ENCODE data around the gene SMIM13.

SMIM13 gene

DNA sequence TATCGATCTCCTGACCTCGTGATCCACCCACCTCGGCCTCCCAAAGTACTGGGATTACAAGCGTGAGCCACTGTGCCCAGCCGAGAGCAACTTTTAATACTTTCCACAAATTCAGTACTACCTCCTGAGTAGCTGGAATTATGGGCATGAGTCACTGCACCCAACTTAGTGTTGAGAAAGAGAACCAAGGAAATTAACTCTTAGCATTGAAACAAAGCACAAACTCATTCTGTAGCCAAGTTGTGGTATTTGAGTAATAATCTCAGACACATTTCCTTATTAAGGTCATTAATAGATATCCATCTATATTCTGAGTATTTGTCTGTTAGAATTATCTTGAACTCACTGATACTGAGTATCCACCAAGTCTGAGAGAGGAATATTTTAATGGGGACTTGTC, 35.2 kb upstream of the SMIM13 start:
- Histone ChIP-seq H3K4me2 (no peak overlapping the region), H3K4me3 (no peak overlapping the region), H3K27me3 (no peaks in the 10 kb centered on the region), H3K4me1 (no peaks in the 10 kb centered on the region), H3K9me3 (replicated peaks in 1 of 11) (peaks cover 0 to 7% (median 0%) of the 10 kb centered on the region in 11 experiments; a peak in 2 of 22 replicates), H4K20me1 (no peaks in the 10 kb centered on the region), H3K36me3 (no peaks in the 10 kb centered on the region), H3K27ac (no peak overlapping the region), H3K9ac (no peak overlapping the region)
- no peak for TF ChIP-seq Cebpa-rat (IDR thresholded peaks at IDR 0.05)

DNA sequence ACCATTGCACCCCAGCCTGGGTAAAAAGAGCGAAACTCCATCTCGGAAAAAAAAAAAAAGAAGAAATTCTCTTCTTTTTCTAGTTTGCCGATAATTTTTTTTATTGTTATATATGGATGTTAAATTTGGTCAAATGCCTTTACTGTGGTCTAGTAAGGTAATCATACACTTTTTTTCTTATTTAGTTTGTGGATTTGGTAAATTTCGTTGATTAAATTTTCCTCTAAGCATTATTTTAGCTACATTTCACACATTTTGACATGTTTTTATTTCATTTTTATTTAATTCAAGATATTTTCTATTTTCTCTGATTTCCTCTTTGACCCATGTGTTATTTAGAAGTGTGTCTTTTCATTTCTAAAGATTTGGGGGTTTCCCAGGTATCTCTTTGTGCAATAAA, 31.6 kb upstream of the SMIM13 start:
- no peak overlapping the region for H3K9ac ChIP-seq
- no peaks in the 10 kb centered on the region for H3K27me3 ChIP-seq
- no peak overlapping the region for H3K4me3 ChIP-seq
- TF ChIP-seq Cebpa-rat (IDR thresholded peaks at IDR 0.05): no peak
- no peaks in the 10 kb centered on the region for H3K36me3 ChIP-seq
- H3K27ac ChIP-seq: no peak overlapping the region
- H4K20me1 ChIP-seq: no peaks in the 10 kb centered on the region
- H3K9me3 ChIP-seq (replicated peaks in 1 of 11): peaks cover 0 to 7% (median 0%) of the 10 kb centered on the region in 11 experiments; a peak in 2 of 22 replicates
- no peak overlapping the region for H3K4me2 ChIP-seq
- H3K4me1 ChIP-seq: no peaks in the 10 kb centered on the region

DNA sequence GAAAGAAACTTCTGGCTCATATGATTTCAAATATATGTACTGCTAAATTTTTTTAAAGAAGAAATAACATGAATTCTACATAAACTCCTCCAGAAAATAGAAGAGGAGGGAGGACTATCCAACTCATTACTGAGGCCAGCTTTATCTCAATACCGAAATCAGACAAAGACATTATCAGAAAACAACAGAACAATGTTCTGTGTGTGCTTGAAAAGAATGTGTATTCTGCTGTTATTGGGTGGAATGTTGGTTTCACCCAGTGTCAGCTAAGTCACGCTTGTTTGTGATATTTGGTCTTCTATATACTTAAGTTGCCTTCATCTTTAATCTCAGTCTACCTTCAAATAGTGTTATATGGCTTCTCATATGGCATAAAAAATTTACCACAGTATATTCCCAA, 30.9 kb upstream of the SMIM13 start:
- Histone ChIP-seq H3K36me3 (no peaks in the 10 kb centered on the region), H3K4me2 (no peak overlapping the region), H4K20me1 (no peaks in the 10 kb centered on the region), H3K9me3 (replicated peaks in 1 of 11) (peaks cover 0 to 7% (median 0%) of the 10 kb centered on the region in 11 experiments; a peak in 2 of 22 replicates), H3K4me1 (no peaks in the 10 kb centered on the region), H3K9ac (no peak overlapping the region), H3K4me3 (no peak overlapping the region), H3K27ac (no peak overlapping the region), H3K27me3 (no peaks in the 10 kb centered on the region)
- TF ChIP-seq Cebpa-rat (IDR thresholded peaks at IDR 0.05): no peak

DNA sequence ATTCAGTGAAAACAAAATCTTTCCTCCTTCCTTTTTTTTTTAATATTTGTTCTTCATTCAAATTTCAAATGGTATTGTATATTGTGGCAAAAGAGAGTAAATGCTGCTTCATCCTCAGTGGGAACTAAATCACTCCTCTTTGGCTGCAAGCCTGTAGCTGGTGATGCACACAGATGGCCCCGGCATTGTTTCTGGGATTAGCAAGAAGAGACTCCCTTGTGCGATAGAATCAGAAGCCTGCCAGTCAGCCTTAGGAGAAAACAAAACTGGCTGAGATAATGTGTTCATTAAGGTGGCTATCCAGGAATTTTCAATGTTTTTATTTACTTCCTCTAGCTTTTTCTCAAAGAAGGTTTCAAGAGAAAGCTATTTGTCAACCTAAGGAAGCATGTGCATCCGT, 28.8 kb upstream of the SMIM13 start:
- Histone ChIP-seq H3K27ac (no peak overlapping the region), H3K9me3 (replicated peaks in 1 of 11) (no peaks in the 10 kb centered on the region), H3K4me1 (no peaks in the 10 kb centered on the region), H3K4me2 (no peak overlapping the region), H3K9ac (no peak overlapping the region), H3K4me3 (no peak overlapping the region), H4K20me1 (no peaks in the 10 kb centered on the region), H3K36me3 (no peaks in the 10 kb centered on the region), H3K27me3 (no peaks in the 10 kb centered on the region)
- no peak for TF ChIP-seq Cebpa-rat (IDR thresholded peaks at IDR 0.05)

DNA sequence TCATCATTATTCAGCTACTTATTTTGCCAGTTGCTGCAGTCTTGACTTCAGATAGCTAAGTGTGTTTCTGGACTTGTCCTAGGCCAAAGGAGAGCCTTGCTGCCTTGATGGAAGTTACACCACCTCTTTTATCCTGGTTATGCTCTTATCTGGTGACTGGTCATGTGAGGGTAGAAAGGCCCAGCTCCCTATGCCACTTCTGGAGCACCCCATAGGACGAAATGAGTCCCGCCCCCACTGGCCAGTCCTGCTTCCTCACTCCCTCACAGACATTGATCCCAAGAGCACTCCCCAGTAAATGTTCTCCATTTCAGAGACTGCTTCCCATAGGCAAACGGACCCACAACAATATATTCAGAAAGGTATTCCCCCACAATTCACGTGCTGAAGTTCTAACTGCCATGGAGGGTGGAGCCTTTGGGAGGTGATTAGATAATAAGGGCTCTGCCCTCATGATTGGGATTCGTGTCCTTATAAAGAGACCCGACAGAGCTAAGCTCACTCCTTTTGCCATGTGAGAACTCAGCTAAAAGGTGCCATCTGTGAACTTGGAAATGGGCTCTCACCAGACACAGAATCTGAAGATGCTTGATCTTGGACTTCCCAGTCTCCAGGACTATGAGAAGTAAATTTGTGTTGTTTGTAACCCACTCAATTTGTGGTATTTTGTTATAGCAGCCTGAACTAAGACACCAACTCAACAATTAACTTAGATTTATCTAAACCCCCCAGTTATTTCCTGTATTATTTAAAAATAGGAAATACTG, 28.0 kb upstream of the SMIM13 start:
- no peak for TF ChIP-seq Cebpa-rat (IDR thresholded peaks at IDR 0.05)

DNA sequence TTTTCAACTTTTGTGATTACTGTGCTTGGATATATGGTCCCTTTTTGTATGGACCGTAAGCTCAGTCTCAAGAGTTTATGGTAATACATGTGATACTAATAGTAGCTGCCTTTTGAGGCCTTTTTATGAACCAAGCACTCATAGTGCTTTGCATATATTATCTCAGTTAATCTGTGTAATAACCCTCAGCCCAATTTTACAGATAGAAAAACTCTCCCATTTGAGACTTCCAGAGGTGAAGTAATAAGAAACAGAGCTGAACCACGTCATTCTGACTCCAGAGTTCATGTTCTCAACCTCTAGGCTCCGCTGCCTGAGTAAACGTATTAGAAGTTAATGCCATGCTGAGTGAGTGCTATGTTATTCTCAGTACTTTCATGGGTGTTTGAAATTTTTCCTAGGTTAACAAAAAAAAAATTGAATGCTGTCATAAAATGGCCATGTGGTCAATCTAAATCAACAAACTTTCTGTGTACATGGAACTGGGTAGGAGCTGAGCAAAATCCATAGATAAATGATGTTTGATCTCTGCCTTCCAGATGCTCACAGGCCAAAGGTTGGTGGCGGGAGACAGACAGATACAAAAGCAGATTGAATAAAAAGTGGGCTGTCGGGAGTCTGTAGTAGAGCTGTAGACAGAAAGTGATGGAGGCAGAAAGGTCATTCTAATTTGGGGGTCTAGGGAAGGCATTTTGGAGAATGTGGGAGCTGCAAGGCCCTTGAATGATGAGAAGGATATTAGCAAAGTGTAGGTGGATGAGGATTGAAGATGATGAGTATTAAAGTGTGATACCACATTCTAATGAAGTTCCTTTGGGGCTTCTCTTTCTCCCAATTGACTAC, 26.9 kb upstream of the SMIM13 start:
- H3K27me3 ChIP-seq: no peaks in the 10 kb centered on the region
- H3K9me3 ChIP-seq (replicated peaks in 1 of 11): no peaks in the 10 kb centered on the region
- H3K4me3 ChIP-seq: no peak overlapping the region
- H3K4me1 ChIP-seq: peaks cover 0 to 5% (median 0%) of the 10 kb centered on the region in 10 experiments; a peak in 1 of 20 replicates
- no peaks in the 10 kb centered on the region for H3K36me3 ChIP-seq
- H3K4me2 ChIP-seq: no peak overlapping the region
- no peak overlapping the region for H3K27ac ChIP-seq
- no peaks in the 10 kb centered on the region for H4K20me1 ChIP-seq
- no peak overlapping the region for H3K9ac ChIP-seq
- no peak for TF ChIP-seq Cebpa-rat (IDR thresholded peaks at IDR 0.05)

More for the DNA sequence above, 28.0 kb upstream of the SMIM13 start:
- Histone ChIP-seq H3K9me3 (replicated peaks in 1 of 11) (no peaks in the 10 kb centered on the region), H3K27ac (no peak overlapping the region), H3K4me1 (no peaks in the 10 kb centered on the region), H3K27me3 (no peaks in the 10 kb centered on the region), H3K4me2 (no peak overlapping the region), H4K20me1 (no peaks in the 10 kb centered on the region), H3K4me3 (no peak overlapping the region), H3K9ac (no peak overlapping the region), H3K36me3 (no peaks in the 10 kb centered on the region)

DNA sequence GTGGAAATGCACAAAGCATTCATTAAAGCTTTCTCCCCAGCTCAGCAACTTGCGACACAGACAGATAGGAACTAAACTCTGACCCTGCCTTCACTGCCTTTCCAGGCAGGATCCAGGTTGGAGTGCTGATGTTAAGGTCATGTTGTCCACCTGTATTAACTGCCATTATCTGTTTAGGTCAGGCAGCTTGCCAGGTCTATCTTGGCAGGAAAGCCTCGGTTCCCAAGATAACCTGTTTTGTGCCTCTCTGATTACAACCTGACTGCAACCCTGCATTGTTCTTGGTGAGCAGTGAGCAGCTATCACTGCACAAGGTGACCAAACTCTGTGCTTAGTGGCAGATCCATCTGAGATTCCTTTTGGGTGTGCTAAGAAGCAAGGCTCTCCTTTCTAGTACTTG, 26.3 kb upstream of the SMIM13 start:
- no peak overlapping the region for H3K4me2 ChIP-seq
- no peaks in the 10 kb centered on the region for H3K36me3 ChIP-seq
- no peak overlapping the region for H3K27ac ChIP-seq
- H3K9ac ChIP-seq: no peak overlapping the region
- no peaks in the 10 kb centered on the region for H3K9me3 ChIP-seq (replicated peaks in 1 of 11)
- H3K4me1 ChIP-seq: peaks cover 0 to 5% (median 0%) of the 10 kb centered on the region in 10 experiments; a peak in 1 of 20 replicates
- no peak overlapping the region for H3K4me3 ChIP-seq
- H3K27me3 ChIP-seq: no peaks in the 10 kb centered on the region
- TF ChIP-seq Cebpa-rat (IDR thresholded peaks at IDR 0.05): no peak
- no peaks in the 10 kb centered on the region for H4K20me1 ChIP-seq

DNA sequence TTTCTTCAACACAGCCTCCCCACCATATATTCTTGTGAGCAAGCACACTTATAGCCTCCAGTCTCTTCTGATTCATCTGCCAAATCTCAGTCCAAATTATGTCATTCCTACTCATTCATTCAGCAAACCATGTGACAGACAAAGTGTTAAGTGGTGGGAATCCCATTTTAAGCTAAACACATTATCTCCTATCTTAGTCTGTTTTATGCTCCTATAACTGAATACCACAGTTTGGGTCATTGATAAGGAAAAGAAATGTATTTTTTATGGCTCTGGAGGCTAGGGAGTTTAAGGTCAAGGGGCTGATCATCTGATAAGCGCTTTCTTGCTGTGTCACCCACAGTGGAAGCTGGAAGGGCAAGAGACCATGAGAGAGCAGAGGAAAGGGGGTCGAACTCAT, 23.9 kb upstream of the SMIM13 start:
- Histone ChIP-seq H3K9ac (no peak overlapping the region), H4K20me1 (no peaks in the 10 kb centered on the region), H3K4me3 (no peak overlapping the region), H3K27me3 (no peaks in the 10 kb centered on the region), H3K36me3 (no peaks in the 10 kb centered on the region), H3K4me1 (peaks cover 0 to 5% (median 0%) of the 10 kb centered on the region in 10 experiments; a peak in 1 of 20 replicates), H3K9me3 (replicated peaks in 1 of 11) (no peaks in the 10 kb centered on the region), H3K4me2 (no peak overlapping the region), H3K27ac (no peak overlapping the region)
- TF ChIP-seq Cebpa-rat (IDR thresholded peaks at IDR 0.05): no peak

DNA sequence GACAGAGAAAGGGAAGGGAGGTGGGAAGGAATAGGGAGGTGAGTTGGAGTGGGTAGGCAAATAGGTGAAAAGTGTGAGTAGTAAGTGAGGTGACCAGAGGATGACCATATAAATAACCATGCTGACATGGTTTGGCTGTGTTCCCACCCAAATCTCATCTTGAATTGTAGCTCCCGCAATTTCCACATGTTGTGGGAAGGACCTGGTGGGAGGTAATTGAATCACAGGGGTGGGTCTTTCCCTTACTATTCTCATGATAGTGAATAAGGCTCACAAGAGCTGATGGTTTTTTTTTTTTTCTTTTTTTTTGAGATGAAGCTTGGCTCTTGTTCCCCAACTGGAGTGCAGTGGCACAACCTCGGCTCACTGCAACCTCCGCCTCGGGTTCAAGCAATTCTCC, 21.5 kb upstream of the SMIM13 start:
- no peak overlapping the region for H3K4me2 ChIP-seq
- H3K9me3 ChIP-seq (replicated peaks in 1 of 11): no peaks in the 10 kb centered on the region
- H3K27me3 ChIP-seq: no peaks in the 10 kb centered on the region
- peaks cover 0 to 5% (median 0%) of the 10 kb centered on the region in 10 experiments; a peak in 1 of 20 replicates for H3K4me1 ChIP-seq
- no peaks in the 10 kb centered on the region for H3K36me3 ChIP-seq
- H3K4me3 ChIP-seq: no peak overlapping the region
- no peak overlapping the region for H3K27ac ChIP-seq
- no peak for TF ChIP-seq Cebpa-rat (IDR thresholded peaks at IDR 0.05)
- H4K20me1 ChIP-seq: no peaks in the 10 kb centered on the region
- no peak overlapping the region for H3K9ac ChIP-seq
